Measurements from ENCODE around the gene PEX26. TPM values are rescaled to one million over a fixed set of nuclear protein-coding genes. Genes with fewer than 3 reads are reported as not detected.
"Not testable (repeated sequence)": the region's sequence is repeated elsewhere in the genome, so short reads cannot be mapped to it uniquely, and the experiment has no call there.

The PEX26 gene
- polyA plus RNA-seq, 6 donors from 2014 or later, result 1.0 to 4.3 (median 2.4) TPM

DNA sequence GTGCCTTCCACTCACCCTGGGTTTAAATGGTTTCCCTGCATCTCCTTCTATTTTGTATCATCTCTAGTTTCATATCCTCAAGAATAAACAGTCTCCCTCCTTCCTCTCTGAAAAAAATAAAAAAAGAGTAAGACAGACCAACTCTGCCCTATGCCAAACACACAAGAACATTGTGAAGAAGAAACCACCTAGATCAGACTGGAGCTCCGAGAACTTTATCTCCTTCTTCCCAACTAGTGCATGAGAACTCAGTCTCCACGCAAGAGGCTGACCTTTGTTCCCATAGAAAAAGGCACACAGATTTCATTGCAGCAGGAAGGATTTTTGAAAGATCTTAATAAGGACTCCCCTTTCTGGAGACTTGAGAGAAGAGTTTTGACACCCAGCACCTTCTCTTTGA lies 8.7 kb upstream of the PEX26 start:
- Mint-ChIP-seq H3K36me3 (no peaks in the 10 kb centered on the region), H3K4me3 (peak overlapping the region in 2 of 8 donors; percentile 11 to 15), H3K4me1 (peaks cover 63 to 92% (median 63%) of the 10 kb centered on the region in 3 donors), H3K27ac (peak overlapping the region in 5 of 6 donors; percentile 23 to 71 (median 67)), H3K9me3 (no peaks in the 10 kb centered on the region), H3K27me3 (no peaks in the 10 kb centered on the region)
- no peak for DNase-seq
- ATAC-seq (ENCODE audit: low read depth in 2 of 2), result no peak

DNA sequence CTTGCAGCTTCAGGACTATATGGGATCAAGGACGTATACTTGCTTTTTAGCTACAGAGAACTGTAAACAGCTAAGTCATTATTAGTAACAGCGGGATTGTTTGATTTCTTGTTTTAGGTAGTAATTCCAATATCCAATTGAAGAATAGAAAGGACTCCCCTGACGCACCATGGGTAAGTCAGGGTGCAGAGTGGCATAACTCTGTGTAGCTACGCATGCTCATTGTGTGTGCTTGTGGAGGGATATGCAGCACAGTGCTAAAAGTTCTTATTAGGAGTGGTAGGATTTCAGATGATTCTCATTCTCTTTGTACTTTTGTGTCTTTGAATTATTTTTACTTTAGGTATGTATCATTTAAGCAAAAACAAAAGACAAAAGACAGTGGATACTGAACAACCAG lies 7.7 kb upstream of the PEX26 start:
- peak overlapping the region in 2 of 6 donors; percentile 28 to 89 for H3K27ac Mint-ChIP-seq
- H3K9me3 Mint-ChIP-seq, result no peaks in the 10 kb centered on the region
- H3K27me3 Mint-ChIP-seq, result no peaks in the 10 kb centered on the region
- ATAC-seq (ENCODE audit: low read depth in 2 of 2) (no peak), DNase-seq (no peak)
- peak overlapping the region in 2 of 8 donors; percentile 24 to 33 for H3K4me3 Mint-ChIP-seq
- no peaks in the 10 kb centered on the region for H3K36me3 Mint-ChIP-seq
- H3K4me1 Mint-ChIP-seq, result peaks cover 54 to 83% (median 54%) of the 10 kb centered on the region in 3 donors

- ATAC-seq (ENCODE audit: low read depth in 2 of 2), result no peak
- Mint-ChIP-seq H3K27ac (peak overlapping the region in 5 of 6 donors; percentile 51 to 89 (median 88)), H3K9me3 (no peaks in the 10 kb centered on the region), H3K4me3 (peak overlapping the region in 6 of 8 donors; percentile 17 to 89 (median 66)), H3K4me1 (peaks cover 47 to 81% (median 49%) of the 10 kb centered on the region in 3 donors), H3K27me3 (no peaks in the 10 kb centered on the region), H3K36me3 (no peaks in the 10 kb centered on the region)
- no peak for DNase-seq
Measured at GRCh38 chr22:18070556-18071306, 7.1 kb upstream of the PEX26 start.

GRCh38 chr22:18071307-18071967 lies 6.4 kb upstream of the PEX26 start:
- peak; percentile 33 to 57 for ATAC-seq (ENCODE audit: low read depth in 2 of 2)
- peak overlapping the region; percentile 17 to 89 (median 66) for H3K4me3 Mint-ChIP-seq
- DNase-seq, H3K27me3 Mint-ChIP-seq, H3K9me3 Mint-ChIP-seq, H3K36me3 Mint-ChIP-seq: not testable (repeated sequence)
- H3K27ac Mint-ChIP-seq, result peak overlapping the region; percentile 54 to 96 (median 88)
- H3K4me1 Mint-ChIP-seq, result peaks cover 40 to 80% (median 48%) of the 10 kb centered on the region in 3 donors

DNA sequence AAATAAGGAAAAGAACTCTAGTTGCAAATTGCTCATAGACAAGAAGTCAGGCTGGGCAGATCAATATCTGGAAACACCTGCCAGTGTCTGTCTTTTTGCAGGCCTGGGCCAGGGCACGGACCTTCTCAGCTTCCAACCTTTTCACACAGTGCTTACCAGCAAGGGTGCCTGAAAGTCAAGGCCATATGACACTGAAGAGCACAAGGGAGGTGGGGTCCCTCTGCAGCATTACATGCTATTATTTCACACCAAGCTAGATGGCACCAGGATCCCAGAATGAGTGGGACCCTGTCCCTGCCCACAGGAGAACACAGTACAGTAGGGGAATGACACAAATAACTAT lies 5.9 kb upstream of the PEX26 start:
- Mint-ChIP-seq H3K4me3 (peak overlapping the region; percentile 17 to 89 (median 66)), H3K9me3 (no peaks in the 10 kb centered on the region), H3K27me3 (no peaks in the 10 kb centered on the region), H3K36me3 (no peaks in the 10 kb centered on the region), H3K27ac (peak overlapping the region in 5 of 6 donors; percentile 84 to 96 (median 89)), H3K4me1 (peaks cover 40 to 79% (median 49%) of the 10 kb centered on the region in 3 donors)
- ATAC-seq (ENCODE audit: low read depth in 2 of 2), result no peak
- DNase-seq, result no peak

- H3K4me1 Mint-ChIP-seq, result peaks cover 30 to 75% (median 37%) of the 10 kb centered on the region in 3 donors
- no peaks in the 10 kb centered on the region for H3K27me3 Mint-ChIP-seq
- peak overlapping the region in 3 of 6 donors; percentile 42 to 79 (median 51) for H3K27ac Mint-ChIP-seq
- H3K36me3 Mint-ChIP-seq, result no peaks in the 10 kb centered on the region
- ATAC-seq (ENCODE audit: low read depth in 2 of 2) (no peak), DNase-seq (no peak)
- no peak overlapping the region for H3K4me3 Mint-ChIP-seq
- no peaks in the 10 kb centered on the region for H3K9me3 Mint-ChIP-seq
Measured at GRCh38 chr22:18073467-18073866, 4.3 kb upstream of the PEX26 start.

- H3K27me3 Mint-ChIP-seq; DNase-seq; ATAC-seq (ENCODE audit: low read depth in 2 of 2); H3K27ac Mint-ChIP-seq; H3K36me3 Mint-ChIP-seq; H3K4me3 Mint-ChIP-seq; H3K9me3 Mint-ChIP-seq: not testable (repeated sequence)
- H3K4me1 Mint-ChIP-seq, result peaks cover 28 to 75% (median 36%) of the 10 kb centered on the region in 3 donors
Measured at GRCh38 chr22:18073927-18074326, 3.9 kb upstream of the PEX26 start.

DNA sequence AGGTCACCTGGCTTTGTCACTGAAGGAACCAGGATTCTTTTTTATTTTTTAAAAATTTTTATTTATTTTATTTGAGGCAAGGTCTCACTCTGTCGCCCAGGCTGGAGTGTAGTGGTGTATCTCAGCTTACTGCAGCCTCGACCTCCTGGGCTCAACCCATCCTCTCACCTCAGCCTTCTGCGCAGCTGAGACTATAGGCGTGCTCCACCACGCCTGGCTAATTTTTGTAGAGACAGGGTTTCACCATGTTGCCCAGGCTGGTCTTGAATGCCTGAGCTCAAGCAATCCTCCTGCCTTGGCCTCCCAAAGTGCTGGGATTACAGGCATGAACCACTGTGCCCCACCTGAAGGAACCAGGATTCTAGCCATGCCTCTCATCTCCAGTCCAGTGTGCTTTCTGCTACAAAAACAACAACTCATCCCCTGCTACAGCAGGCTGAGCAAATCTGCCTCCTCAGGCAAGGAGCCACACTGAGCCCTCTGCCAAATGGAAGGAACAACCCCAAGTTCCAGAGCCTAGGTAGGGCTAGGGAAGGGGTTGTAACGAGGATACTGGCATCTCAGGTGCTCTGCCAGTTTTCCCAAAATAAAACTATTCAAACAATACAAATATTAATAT lies 2.6 kb upstream of the PEX26 start:
- no peaks in the 10 kb centered on the region for H3K27me3 Mint-ChIP-seq
- ATAC-seq (ENCODE audit: low read depth in 2 of 2), result no peak

GRCh38 chr22:18075720-18076497 lies 1.9 kb upstream of the PEX26 start:
- H3K4me3 Mint-ChIP-seq, result peak overlapping the region in 7 of 8 donors; percentile 36 to 97 (median 77)
- ATAC-seq (ENCODE audit: low read depth in 2 of 2), result peak in 1 of 2 donors; percentile 14
- H3K27ac Mint-ChIP-seq, result peak overlapping the region; percentile 5 to 94 (median 92)
- DNase-seq, result peak; percentile 75
- H3K4me1 Mint-ChIP-seq, result peaks cover 30 to 65% (median 33%) of the 10 kb centered on the region in 3 donors
- no peaks in the 10 kb centered on the region for H3K9me3 Mint-ChIP-seq
- peaks cover 5 to 12% of the 10 kb centered on the region in 2 donors for H3K36me3 Mint-ChIP-seq
- H3K27me3 Mint-ChIP-seq, result no peaks in the 10 kb centered on the region

More for the DNA sequence above, 2.6 kb upstream of the PEX26 start:
- Mint-ChIP-seq H3K4me1 (peaks cover 30 to 71% (median 33%) of the 10 kb centered on the region in 3 donors), H3K27ac (peak overlapping the region in 2 of 6 donors; percentile 38 to 92), H3K4me3 (peak overlapping the region in 1 of 8 donors; percentile 35), H3K9me3 (no peaks in the 10 kb centered on the region), H3K36me3 (peaks cover 0 to 6% of the 10 kb centered on the region in 2 donors)
- no peak for DNase-seq

- H3K27me3 Mint-ChIP-seq, result no peaks in the 10 kb centered on the region
- H3K27ac Mint-ChIP-seq, result peak overlapping the region; percentile 90 to 97 (median 96)
- peaks cover 15 to 24% of the 10 kb centered on the region in 2 donors for H3K36me3 Mint-ChIP-seq
- H3K9me3 Mint-ChIP-seq, result no peaks in the 10 kb centered on the region
- no peak for DNase-seq
- ATAC-seq (ENCODE audit: low read depth in 2 of 2), result no peak
- peaks cover 27 to 60% (median 28%) of the 10 kb centered on the region in 3 donors for H3K4me1 Mint-ChIP-seq
- H3K4me3 Mint-ChIP-seq, result peak overlapping the region; percentile 87 to 97 (median 94)
Measured at GRCh38 chr22:18077087-18077638, 627 bp upstream of the PEX26 start.

- Mint-ChIP-seq H3K9me3 (no peaks in the 10 kb centered on the region), H3K36me3 (peaks cover 20 to 36% of the 10 kb centered on the region in 2 donors), H3K27me3 (no peaks in the 10 kb centered on the region), H3K4me3 (peak overlapping the region; percentile 87 to 97 (median 94)), H3K27ac (peak overlapping the region in 5 of 6 donors; percentile 10 to 97 (median 92)), H3K4me1 (peaks cover 28 to 59% (median 37%) of the 10 kb centered on the region in 3 donors)
- ATAC-seq (ENCODE audit: low read depth in 2 of 2), result no peak
- DNase-seq, result no peak
Measured at GRCh38 chr22:18078329-18079041, 695 bp downstream of the PEX26 start.

- no peaks in the 10 kb centered on the region for H3K27me3 Mint-ChIP-seq
- peaks cover 20 to 36% of the 10 kb centered on the region in 2 donors for H3K36me3 Mint-ChIP-seq
- H3K4me3 Mint-ChIP-seq, result peak overlapping the region in 6 of 8 donors; percentile 9 to 97 (median 82)
- H3K4me1 Mint-ChIP-seq, result peaks cover 28 to 59% (median 37%) of the 10 kb centered on the region in 3 donors
- peak overlapping the region in 2 of 6 donors; percentile 71 to 92 for H3K27ac Mint-ChIP-seq
- DNase-seq (no peak), ATAC-seq (ENCODE audit: low read depth in 2 of 2) (no peak)
- H3K9me3 Mint-ChIP-seq, result no peaks in the 10 kb centered on the region
Measured at GRCh38 chr22:18079706-18080233, 2.0 kb downstream of the PEX26 start.
